Thoracic aorta (tissue), 2 donors: Measurements from ENCODE around the gene SPEG. TPM values are rescaled to one million over a fixed set of nuclear protein-coding genes. Genes with fewer than 3 reads are reported as not detected.

Experiments
- ATAC-seq: fragments of 150-250 bp; one replicate; pipeline ENCODE4 v1.8.0; 2017; ENCODE audit warnings: low read depth; ENCODE audit not compliant: insufficient number of reproducible peaks, low FRiP score
- DNase-seq: peaks from one replicate; pipeline ENCODE4 v3.0.0-alpha.2; 2020; ENCODE audit warnings: low spot score
- H3K27ac ChIP-seq, 2 donors: fragments of 200-600 bp; sonication (generic); 1 replicate in 1 of 2; 2 replicates in 1 of 2; pipeline ENCODE4 v1.5.1; 2016; ENCODE audit warnings: mild to moderate bottlenecking in 2 of 2, moderate library complexity in 2 of 2
- H3K27me3 ChIP-seq: fragments of 200-600 bp; sonication (generic); replicated peaks from 2 replicates; pipeline ENCODE4 v1.6.0; 2016; ENCODE audit warnings: mild to moderate bottlenecking; ENCODE audit not compliant: insufficient read depth
- H3K36me3 ChIP-seq: fragments of 200-600 bp; sonication (generic); one replicate; pipeline ENCODE4 v1.5.1; 2016
- H3K4me1 ChIP-seq, 2 donors: fragments of 200-600 bp; sonication (generic); 1 replicate in 1 of 2; 2 replicates in 1 of 2; pipeline versions ENCODE4 v1.5.1 to v1.6.0; 2016; ENCODE audit warnings: low read depth in 2 of 2, mild to moderate bottlenecking in 1 of 2; ENCODE audit not compliant: control insufficient read depth in 1 of 2
- H3K4me3 ChIP-seq: fragments of 200-600 bp; sonication (generic); 2 replicates; pipeline ENCODE4 v1.5.1; 2016; ENCODE audit warnings: mild to moderate bottlenecking
- H3K9me3 ChIP-seq: fragments of 200-600 bp; sonication (generic); 2 replicates; pipeline ENCODE4 v1.5.1; 2016
- CTCF ChIP-seq: fragments of 200-600 bp; sonication (generic); IDR thresholded peaks from one replicate; pipeline ENCODE4 v1.5.1; 2019; ENCODE audit warnings: antibody characterized with exemption
- total RNA-seq, 2 donors: library from RNA; depleted of rRNA; stranded (reverse); fragments of >200 nt; gene quantifications; one replicate each; pipeline versions ENCODE4 v1.1.0 to v1.2.3, GENCODE V29; 2016

SPEG gene
- total RNA-seq, result 100 to 1,000 TPM; 426 to 455 TPM

DNA sequence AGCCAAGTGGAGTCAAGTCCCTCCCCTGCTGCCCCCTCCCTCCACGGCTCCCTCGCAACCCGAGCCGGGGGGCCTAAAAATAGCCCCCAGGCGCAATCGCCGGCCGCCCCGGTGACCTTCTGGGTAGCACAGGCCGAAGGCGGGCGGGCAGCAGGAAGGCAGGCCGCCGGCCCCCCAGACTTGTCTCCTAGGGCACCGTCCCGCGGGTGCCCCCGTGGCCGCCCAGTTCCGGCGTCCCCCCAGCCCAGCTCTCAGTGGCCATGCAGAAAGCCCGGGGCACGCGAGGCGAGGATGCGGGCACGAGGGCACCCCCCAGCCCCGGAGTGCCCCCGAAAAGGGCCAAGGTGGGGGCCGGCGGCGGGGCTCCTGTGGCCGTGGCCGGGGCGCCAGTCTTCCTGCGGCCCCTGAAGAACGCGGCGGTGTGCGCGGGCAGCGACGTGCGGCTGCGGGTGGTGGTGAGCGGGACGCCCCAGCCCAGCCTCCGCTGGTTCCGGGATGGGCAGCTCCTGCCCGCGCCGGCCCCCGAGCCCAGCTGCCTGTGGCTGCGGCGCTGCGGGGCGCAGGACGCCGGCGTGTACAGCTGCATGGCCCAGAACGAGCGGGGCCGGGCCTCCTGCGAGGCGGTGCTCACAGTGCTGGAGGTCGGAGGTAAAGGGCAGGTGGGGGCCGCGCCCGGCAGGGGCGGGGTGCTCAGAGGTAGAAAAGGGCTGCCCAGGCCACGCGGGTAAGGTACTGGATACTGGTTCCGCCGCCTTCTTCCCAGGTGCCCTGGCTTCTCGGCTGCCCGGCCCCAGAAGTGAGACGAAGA lies at the start of gene SPEG:
SPEG (plus strand) TSS at position 126 of the 808 bp plus-strand sequence; CDS start at position 261, 135 bp downstream.
- peak within 1 kb of the TSS; percentile 61 for H3K4me3 ChIP-seq
- peaks cover 14 to 75% of the 10 kb centered on the region in 2 donors for H3K4me1 ChIP-seq
- no peak for TF ChIP-seq CTCF
- no peak for ATAC-seq
- H3K27ac ChIP-seq, result peak within 1 kb of the TSS; percentile 81 to 89
- H3K27me3 ChIP-seq, result no peaks in the 10 kb centered on the region
- DNase-seq, result no peak
- H3K9me3 ChIP-seq, result no peaks in the 10 kb centered on the region
- H3K36me3 ChIP-seq, result no peaks in the 10 kb centered on the region

DNA sequence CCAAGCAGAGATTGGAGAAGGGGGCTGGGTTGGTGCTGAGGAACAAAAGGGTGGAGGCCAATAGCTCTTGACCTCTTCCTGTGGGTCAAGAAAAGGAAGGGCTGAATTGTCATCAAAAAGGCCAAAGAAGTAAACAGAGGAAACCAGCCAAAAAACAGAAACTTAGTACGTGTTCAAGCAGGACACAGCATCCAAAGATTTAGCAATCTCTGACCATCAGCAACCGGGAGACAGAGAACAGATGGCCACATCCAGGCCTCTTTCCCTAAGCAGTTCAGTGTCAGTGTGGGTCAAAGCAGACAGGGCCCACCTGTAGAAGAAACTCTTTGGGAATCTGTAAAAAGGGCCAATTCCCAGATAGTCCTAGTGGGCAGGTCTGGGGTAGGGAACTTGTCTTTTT lies 49.8 kb upstream of the SPEG start:
- Histone ChIP-seq H3K4me1 (peaks cover 7 to 9% of the 10 kb centered on the region in 2 donors), H3K9me3 (no peaks in the 10 kb centered on the region), H3K27me3 (no peaks in the 10 kb centered on the region), H3K36me3 (peaks cover 38% of the 10 kb centered on the region), H3K27ac (no peak overlapping the region), H3K4me3 (no peak overlapping the region)
- DNase-seq (no peak), ATAC-seq (no peak)
- no peak for TF ChIP-seq CTCF

GRCh38 chr2:219385958-219386520 lies 48.6 kb upstream of the SPEG start:
- peaks cover 7 to 9% of the 10 kb centered on the region in 2 donors for H3K4me1 ChIP-seq
- H3K27ac ChIP-seq, result no peak overlapping the region
- ATAC-seq, result no peak
- TF ChIP-seq CTCF, result no peak
- peaks cover 37% of the 10 kb centered on the region for H3K36me3 ChIP-seq
- no peaks in the 10 kb centered on the region for H3K27me3 ChIP-seq
- no peak overlapping the region for H3K4me3 ChIP-seq
- H3K9me3 ChIP-seq, result no peaks in the 10 kb centered on the region
- no peak for DNase-seq

- H3K4me3 ChIP-seq, result peak overlapping the region; percentile 81
- H3K27me3 ChIP-seq, result no peaks in the 10 kb centered on the region
- DNase-seq (no peak), ATAC-seq (no peak)
- peaks cover 7 to 9% of the 10 kb centered on the region in 2 donors for H3K4me1 ChIP-seq
- H3K27ac ChIP-seq, result peak overlapping the region; percentile 75 to 84
- H3K36me3 ChIP-seq, result peaks cover 30% of the 10 kb centered on the region
- TF ChIP-seq CTCF, result no peak
- H3K9me3 ChIP-seq, result no peaks in the 10 kb centered on the region
Observed at GRCh38 chr2:219386532-219387280, 47.9 kb upstream of the SPEG start.
